Measurements from ENCODE around the gene USH2A.

USH2A gene

GRCh38 chr1:215877452-215877951 lies 545.7 kb downstream of the USH2A start:
- no peak overlapping the region for H3K4me3 ChIP-seq
- intact Hi-C loops (cut with DNase I; ENCODE audit: low total_unique reads): no loop called here
- H3K4me1 ChIP-seq: no peaks in the 10 kb centered on the region
- no peaks in the 10 kb centered on the region for H3K36me3 ChIP-seq
- DNase-seq: no peak
- H3K27ac ChIP-seq: no peak overlapping the region
- no peaks in the 10 kb centered on the region for H3K9me3 ChIP-seq
- H3K27me3 ChIP-seq: no peaks in the 10 kb centered on the region
- TF ChIP-seq, protein P1, sequence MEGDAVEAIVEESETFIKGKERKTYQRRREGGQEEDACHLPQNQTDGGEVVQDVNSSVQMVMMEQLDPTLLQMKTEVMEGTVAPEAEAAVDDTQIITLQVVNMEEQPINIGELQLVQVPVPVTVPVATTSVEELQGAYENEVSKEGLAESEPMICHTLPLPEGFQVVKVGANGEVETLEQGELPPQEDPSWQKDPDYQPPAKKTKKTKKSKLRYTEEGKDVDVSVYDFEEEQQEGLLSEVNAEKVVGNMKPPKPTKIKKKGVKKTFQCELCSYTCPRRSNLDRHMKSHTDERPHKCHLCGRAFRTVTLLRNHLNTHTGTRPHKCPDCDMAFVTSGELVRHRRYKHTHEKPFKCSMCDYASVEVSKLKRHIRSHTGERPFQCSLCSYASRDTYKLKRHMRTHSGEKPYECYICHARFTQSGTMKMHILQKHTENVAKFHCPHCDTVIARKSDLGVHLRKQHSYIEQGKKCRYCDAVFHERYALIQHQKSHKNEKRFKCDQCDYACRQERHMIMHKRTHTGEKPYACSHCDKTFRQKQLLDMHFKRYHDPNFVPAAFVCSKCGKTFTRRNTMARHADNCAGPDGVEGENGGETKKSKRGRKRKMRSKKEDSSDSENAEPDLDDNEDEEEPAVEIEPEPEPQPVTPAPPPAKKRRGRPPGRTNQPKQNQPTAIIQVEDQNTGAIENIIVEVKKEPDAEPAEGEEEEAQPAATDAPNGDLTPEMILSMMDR (IDR thresholded peaks at IDR 0.05): no peak

GRCh38 chr1:215875712-215876111 lies 547.5 kb downstream of the USH2A start:
- Histone ChIP-seq H3K9me3 (no peaks in the 10 kb centered on the region), H3K4me3 (no peak overlapping the region), H3K27ac (no peak overlapping the region), H3K27me3 (no peaks in the 10 kb centered on the region), H3K4me1 (no peaks in the 10 kb centered on the region), H3K36me3 (no peaks in the 10 kb centered on the region)
- intact Hi-C loops (cut with DNase I; ENCODE audit: low total_unique reads): no loop called here
- no peak for DNase-seq
- TF ChIP-seq, protein P1 (IDR thresholded peaks at IDR 0.05): no peak

DNA sequence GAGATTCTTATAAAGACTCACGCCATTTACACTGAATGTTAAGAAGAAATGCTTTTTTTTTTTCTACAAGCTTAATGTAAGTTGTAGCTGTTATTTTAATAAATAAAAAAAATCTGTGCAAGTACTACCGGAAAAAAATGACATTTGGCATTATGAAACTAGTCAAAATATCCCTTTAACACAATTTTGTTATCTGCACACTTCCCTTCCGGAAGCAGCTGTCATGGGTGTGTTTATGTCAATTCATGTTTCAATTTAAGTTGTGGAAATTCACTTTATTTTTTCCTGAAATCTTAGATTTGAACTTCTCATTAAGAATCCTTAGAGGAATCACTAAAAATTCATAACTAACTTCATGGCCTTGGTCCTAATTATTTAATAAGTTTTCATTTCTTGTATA lies 548.0 kb downstream of the USH2A start:
- Histone ChIP-seq H3K27me3 (no peaks in the 10 kb centered on the region), H3K4me1 (no peaks in the 10 kb centered on the region), H3K36me3 (no peaks in the 10 kb centered on the region), H3K27ac (no peak overlapping the region), H3K4me3 (no peak overlapping the region), H3K9me3 (no peaks in the 10 kb centered on the region)
- DNase-seq: no peak
- TF ChIP-seq, protein P1 (IDR thresholded peaks at IDR 0.05): no peak
- intact Hi-C loops (cut with DNase I; ENCODE audit: low total_unique reads): no loop called here

DNA sequence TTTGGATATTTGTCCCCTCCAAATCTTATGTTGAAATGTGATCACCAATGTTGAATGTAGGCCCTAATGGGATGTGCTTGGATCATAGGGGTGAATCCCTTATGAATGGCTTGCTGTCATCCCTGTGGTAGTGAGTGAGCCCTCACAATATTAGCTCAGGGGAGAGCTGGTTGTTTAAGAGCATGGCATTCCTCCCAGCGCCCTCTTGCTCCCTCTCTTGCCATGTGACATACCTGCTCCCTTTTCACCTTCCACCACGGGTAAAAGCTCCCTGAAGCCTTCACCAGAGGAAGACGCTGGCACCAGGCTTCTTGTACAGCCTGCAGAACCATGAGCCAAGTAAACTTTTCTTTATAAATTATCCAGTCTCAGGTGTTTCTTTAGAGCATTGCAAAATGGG lies 550.6 kb downstream of the USH2A start:
- Histone ChIP-seq H3K36me3 (no peaks in the 10 kb centered on the region), H3K27ac (no peak overlapping the region), H3K4me1 (no peaks in the 10 kb centered on the region), H3K9me3 (no peaks in the 10 kb centered on the region), H3K4me3 (no peak overlapping the region), H3K27me3 (no peaks in the 10 kb centered on the region)
- intact Hi-C loops (cut with DNase I; ENCODE audit: low total_unique reads): no loop called here
- TF ChIP-seq, protein P1 (IDR thresholded peaks at IDR 0.05): no peak
- DNase-seq: no peak

DNA sequence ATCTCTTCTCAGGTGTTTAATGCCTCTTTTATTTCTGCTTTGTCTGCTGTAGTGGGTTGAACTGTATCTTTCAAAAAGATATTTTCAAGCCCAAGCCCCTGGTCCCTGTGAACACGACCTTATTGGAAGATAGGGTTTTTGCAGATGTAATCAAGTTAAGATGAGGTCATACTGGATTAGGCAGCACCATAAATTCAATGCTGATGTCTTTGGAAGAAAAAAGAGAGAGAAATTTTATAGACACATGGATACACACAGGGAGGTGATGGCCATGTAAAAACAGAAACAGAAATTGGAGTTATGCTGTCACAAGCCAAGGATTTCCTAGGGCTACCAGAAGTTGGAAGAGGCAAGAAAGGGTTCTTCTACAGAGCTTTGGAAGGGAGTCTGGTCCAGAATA lies 554.7 kb downstream of the USH2A start:
- Histone ChIP-seq H3K4me3 (no peak overlapping the region), H3K9me3 (no peaks in the 10 kb centered on the region), H3K27me3 (no peaks in the 10 kb centered on the region), H3K36me3 (no peaks in the 10 kb centered on the region), H3K27ac (no peak overlapping the region), H3K4me1 (no peaks in the 10 kb centered on the region)
- intact Hi-C loops (cut with DNase I; ENCODE audit: low total_unique reads): no loop called here
- TF ChIP-seq, protein P1 (IDR thresholded peaks at IDR 0.05): no peak
- DNase-seq: no peak

DNA sequence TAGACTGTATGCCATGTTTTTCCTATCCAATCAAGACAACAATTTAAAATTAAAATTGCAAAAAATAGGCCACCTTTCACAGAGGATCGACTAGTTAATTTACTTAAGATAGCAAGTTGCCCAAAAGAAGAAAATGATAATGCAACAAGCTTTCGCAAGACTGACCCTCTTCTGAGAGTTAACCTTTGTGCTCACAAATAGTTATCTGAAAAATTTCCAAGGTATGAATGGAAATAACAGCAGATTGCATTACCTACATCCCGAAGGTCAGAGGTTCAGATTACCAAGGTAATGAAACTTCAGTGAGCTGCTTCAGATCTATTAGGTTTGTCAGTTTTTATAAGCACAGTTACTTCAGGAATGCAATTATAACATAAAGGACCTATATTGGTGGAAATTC lies 558.2 kb downstream of the USH2A start:
- Histone ChIP-seq H3K4me3 (no peak overlapping the region), H3K9me3 (no peaks in the 10 kb centered on the region), H3K4me1 (no peaks in the 10 kb centered on the region), H3K27me3 (no peaks in the 10 kb centered on the region), H3K27ac (no peak overlapping the region), H3K36me3 (no peaks in the 10 kb centered on the region)
- TF ChIP-seq, protein P1 (IDR thresholded peaks at IDR 0.05): no peak
- intact Hi-C loops (cut with DNase I; ENCODE audit: low total_unique reads): no loop called here
- DNase-seq: no peak
